HG03175 (cell line): Measurements from ENCODE around the gene OAS1.

Experiments
- ATAC-seq: cut with Tn5 transposase; IDR thresholded peaks from one replicate; pipeline ENCODE4 v1.9.1; 2021; ENCODE audit warnings: mild to moderate bottlenecking, moderate library complexity; ENCODE audit not compliant: unreplicated experiment

OAS1 gene

DNA sequence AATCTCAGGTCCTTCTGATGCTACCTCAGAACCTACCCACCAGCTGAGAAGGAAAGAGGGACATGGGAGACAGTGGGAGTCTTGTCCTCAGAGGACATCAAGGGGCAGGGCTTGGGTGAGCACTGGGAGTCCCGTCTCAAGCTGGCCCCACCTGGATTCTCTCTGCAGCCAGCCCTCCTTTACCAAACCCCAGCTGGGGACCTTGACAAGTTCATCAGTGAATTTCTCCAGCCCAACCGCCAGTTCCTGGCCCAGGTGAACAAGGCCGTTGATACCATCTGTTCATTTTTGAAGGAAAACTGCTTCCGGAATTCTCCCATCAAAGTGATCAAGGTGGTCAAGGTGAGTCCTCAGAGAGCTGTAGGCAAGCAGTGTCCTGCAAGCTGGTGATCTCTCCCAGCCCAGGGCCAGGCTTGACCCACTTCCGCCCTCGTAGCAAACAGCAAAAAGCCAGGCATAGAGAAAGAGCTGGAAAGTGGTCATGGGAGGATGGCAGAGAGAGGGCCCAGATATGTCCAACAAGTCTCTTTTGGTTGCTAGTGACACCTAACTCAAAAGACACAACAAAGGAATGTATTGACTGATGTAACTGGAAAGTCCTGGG, 57.4 kb downstream of the OAS1 start:
- ATAC-seq, result no peak

DNA sequence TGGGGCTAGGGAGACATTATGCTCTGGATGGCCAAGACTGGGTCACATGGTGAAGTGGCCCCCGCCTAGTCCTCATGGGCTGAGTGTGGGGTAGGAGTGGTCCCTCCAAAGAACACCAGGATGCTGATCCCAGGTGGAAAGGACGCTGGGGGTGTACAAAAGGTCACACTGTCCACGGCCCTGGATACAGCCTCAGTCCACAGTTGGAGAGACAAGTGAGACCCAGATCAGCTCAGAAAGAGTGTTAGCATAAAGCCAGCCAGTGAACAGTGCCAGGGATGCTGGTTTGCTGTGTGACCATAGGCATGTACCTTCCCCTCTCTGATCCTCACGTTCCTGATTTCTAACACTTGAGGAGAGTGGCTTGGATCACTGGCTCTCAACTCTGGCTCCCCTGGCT, 58.2 kb downstream of the OAS1 start:
- ATAC-seq, result no peak

- ATAC-seq, result no peak
Observed at GRCh38 chr12:112965643-112966042, 58.9 kb downstream of the OAS1 start.

DNA sequence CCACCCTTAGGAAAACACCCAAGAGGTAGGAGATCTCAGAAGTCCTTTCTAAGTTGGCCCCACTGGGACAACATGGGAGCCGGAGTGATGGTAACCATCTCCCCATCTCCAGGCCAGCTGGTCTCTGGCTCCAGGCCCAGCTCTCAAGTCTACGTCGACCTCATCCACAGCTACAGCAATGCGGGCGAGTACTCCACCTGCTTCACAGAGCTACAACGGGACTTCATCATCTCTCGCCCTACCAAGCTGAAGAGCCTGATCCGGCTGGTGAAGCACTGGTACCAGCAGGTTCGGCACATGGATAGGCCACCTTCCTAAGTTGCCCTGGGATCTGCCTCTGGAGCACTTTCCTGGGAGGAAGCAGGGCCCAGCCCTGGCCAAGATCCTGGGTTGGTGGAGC, 60.5 kb downstream of the OAS1 start:
- no peak for ATAC-seq

- no peak for ATAC-seq
Observed at GRCh38 chr12:112967858-112968257, 61.1 kb downstream of the OAS1 start.
